ENCODE data around the gene PDCD1.
A peak's percentile ranks its signal among the peaks of the same experiment; 100 is the strongest.

PDCD1 gene

DNA sequence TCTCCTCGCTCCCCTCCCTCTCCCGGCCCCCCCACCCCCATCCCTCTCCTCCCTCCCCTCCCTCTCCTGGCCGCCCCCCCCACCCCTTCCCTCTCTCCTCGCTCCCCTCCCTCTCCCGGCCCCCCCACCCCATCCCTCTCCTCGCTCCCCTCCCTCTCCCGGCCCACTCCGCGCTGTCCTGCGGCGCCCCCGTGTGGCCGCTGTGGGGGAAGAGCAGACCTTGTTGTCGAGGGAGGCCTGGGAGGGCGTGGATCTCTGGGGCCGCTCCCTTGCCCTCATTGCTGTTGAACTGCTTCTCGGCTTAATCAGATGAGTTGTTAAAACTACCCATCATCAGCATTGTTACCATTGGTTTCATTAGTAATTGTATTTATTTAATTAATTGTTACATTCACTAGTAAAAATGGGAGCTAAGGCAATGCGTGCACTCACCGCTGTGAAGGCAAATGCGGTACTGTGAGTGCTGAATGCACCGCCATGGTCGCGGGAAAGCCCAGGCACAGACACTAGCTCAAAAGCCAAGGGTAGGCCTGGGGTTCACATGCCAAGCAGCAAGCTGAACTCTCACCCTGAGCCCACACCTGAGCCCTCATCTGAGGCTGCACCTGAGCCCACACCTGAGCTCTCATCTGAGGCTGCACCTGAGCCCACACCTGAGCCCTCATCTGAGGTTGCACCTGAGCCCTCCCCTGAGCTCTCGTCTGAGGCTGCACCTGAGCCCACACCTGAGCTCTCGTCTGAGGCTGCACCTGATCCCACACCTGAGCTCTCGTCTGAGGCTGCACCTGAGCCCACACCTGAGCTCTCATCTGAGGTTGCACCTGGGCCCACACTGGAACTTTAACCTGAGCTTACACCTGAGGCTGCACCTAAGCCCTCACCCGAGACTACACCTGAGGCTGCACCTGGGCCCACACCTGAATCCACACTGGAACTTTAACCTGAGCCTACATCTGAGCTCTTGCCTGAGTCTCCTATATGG lies 19.6 kb upstream of the PDCD1 start:
- POLR2A ChIA-PET = interaction anchor here (1.0 kb wide), 3 partner anchors 176 to 201 kb away, joined by 3 to 5 read pairs (median 4); partner anchors contain the start of genes DTYMK and ING5
- Histone ChIP-seq H3K4me1 (ENCODE audit: control insufficient read depth, insufficient read depth, low read length) (peaks cover 6% of the 10 kb centered on the region; the same call in 1 of the 2 replicates), H3K36me3 (ENCODE audit: control insufficient read depth in 2 of 2, insufficient read depth in 1 of 2, low read length in 2 of 2) (no peaks in the 10 kb centered on the region), H3K27ac (ENCODE audit: extremely low read depth, low read depth, low read length) (no peak overlapping the region), H3K4me3 (ENCODE audit: low read depth, low read length) (no peak overlapping the region), H3K9me3 (ENCODE audit: control insufficient read depth, insufficient read depth, low read depth, low read length) (no peaks in the 10 kb centered on the region)
- TF ChIP-seq, protein P1, sequence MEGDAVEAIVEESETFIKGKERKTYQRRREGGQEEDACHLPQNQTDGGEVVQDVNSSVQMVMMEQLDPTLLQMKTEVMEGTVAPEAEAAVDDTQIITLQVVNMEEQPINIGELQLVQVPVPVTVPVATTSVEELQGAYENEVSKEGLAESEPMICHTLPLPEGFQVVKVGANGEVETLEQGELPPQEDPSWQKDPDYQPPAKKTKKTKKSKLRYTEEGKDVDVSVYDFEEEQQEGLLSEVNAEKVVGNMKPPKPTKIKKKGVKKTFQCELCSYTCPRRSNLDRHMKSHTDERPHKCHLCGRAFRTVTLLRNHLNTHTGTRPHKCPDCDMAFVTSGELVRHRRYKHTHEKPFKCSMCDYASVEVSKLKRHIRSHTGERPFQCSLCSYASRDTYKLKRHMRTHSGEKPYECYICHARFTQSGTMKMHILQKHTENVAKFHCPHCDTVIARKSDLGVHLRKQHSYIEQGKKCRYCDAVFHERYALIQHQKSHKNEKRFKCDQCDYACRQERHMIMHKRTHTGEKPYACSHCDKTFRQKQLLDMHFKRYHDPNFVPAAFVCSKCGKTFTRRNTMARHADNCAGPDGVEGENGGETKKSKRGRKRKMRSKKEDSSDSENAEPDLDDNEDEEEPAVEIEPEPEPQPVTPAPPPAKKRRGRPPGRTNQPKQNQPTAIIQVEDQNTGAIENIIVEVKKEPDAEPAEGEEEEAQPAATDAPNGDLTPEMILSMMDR (tag by site-specific recombination; IDR thresholded peaks at IDR 0.05) = 0 out of 2 replicates have a peak, but pooled peaks have one; percentile 41
- no peak for TF ChIP-seq RBAK (tag by site-specific recombination; IDR thresholded peaks at IDR 0.05)
- 0 out of 2 replicates have a peak, but pooled peaks have one; percentile 53 for TF ChIP-seq ZEB2 (tag by site-specific recombination; IDR thresholded peaks at IDR 0.05)
- TF ChIP-seq KLF8 (tag by site-specific recombination; IDR thresholded peaks at IDR 0.05) = 0 out of 2 replicates have a peak, but pooled peaks have one; percentile 30
- peak; percentile 46 for TF ChIP-seq ZNF654 (tag by site-specific recombination; IDR thresholded peaks at IDR 0.05; ENCODE audit: low read depth)
- CTCF ChIA-PET = interaction anchor here (0.6 to 1.6 kb wide), 29 partner anchors 9 to 800 kb away, joined by 3 to 19 read pairs (median 4); partner anchors contain the start of genes DTYMK, ING5 and RTP5

GRCh38 chr2:241877197-241877685 lies 18.5 kb upstream of the PDCD1 start:
- POLR2A ChIA-PET = no interaction called here
- Histone ChIP-seq H3K27ac (ENCODE audit: extremely low read depth, low read depth, low read length) (no peak overlapping the region), H3K9me3 (ENCODE audit: control insufficient read depth, insufficient read depth, low read depth, low read length) (no peaks in the 10 kb centered on the region), H3K36me3 (ENCODE audit: control insufficient read depth in 2 of 2, insufficient read depth in 1 of 2, low read length in 2 of 2) (no peaks in the 10 kb centered on the region), H3K4me3 (ENCODE audit: low read depth, low read length) (no peak overlapping the region), H3K4me1 (ENCODE audit: control insufficient read depth, insufficient read depth, low read length) (peaks cover 3% of the 10 kb centered on the region; the same call in 1 of the 2 replicates)
- CTCF ChIA-PET = interaction anchor here (0.6 to 1.3 kb wide), 5 partner anchors 158 to 1024 kb away, joined by 3 to 5 read pairs (median 3); no protein-coding TSS in a partner anchor
- TF ChIP-seq ZNF792 (tag by site-specific recombination; IDR thresholded peaks at IDR 0.05) = no peak
- no peak for TF ChIP-seq ZNF16 (tag by site-specific recombination; IDR thresholded peaks at IDR 0.05; ENCODE audit: low read depth)
- TF ChIP-seq ZBTB17 (tag by site-specific recombination; IDR thresholded peaks at IDR 0.05) = no peak
- 0 out of 2 replicates have a peak, but pooled peaks have one; percentile 10 for TF ChIP-seq GLIS2 (tag by site-specific recombination; IDR thresholded peaks at IDR 0.05)

DNA sequence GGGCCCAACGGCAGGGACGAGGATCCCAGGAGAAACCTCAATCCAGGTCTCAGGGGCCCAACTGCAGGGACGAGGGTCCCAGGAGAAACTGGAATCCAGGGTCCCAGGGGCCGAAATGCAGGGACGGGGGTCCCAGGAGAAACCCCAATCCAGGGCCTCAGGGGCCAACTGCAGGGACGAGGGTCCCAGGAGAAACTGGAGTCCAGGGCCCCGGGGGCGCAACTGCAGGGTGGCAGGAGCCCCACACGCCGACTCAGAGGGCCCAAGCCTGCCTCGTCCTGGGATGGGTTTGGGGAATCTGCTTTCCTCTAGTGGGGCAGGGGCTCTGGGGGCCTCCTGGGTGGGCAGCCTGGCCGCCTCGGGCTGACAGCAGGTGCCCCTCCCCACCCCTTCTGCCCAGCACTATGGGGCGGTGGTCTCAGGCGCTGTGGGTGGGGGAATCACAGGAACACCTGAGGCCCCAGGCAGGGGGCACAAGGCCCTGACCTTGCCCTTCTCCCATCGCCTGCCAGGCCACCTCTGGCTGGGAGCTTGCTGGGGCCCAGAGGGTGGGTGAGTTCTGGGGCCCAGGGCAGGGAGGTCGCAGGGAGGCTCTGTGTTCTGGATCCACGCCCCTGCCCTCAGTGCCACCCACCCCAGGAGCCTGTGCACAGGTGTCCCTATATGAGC lies 18.0 kb upstream of the PDCD1 start:
- ChIA-PET CTCF (interaction anchor here (0.8 to 1.0 kb wide), 3 partner anchors 174 to 1023 kb away, joined by 3 to 4 read pairs (median 3); no protein-coding TSS in a partner anchor), POLR2A (no interaction called here)
- Histone ChIP-seq H3K36me3 (ENCODE audit: control insufficient read depth in 2 of 2, insufficient read depth in 1 of 2, low read length in 2 of 2) (no peaks in the 10 kb centered on the region), H3K9me3 (ENCODE audit: control insufficient read depth, insufficient read depth, low read depth, low read length) (no peaks in the 10 kb centered on the region), H3K4me3 (ENCODE audit: low read depth, low read length) (no peak overlapping the region), H3K27ac (ENCODE audit: extremely low read depth, low read depth, low read length) (no peak overlapping the region), H3K4me1 (ENCODE audit: control insufficient read depth, insufficient read depth, low read length) (no peaks in the 10 kb centered on the region)
- TF ChIP-seq ZNF394 (tag by site-specific recombination; IDR thresholded peaks at IDR 0.05; ENCODE audit: borderline replicate concordance) (no peak), ZIC2 (tag by site-specific recombination; IDR thresholded peaks at IDR 0.05) (no peak), ZNF645 (tag by site-specific recombination; IDR thresholded peaks at IDR 0.05) (no peak), ZNF391 (tag by site-specific recombination; IDR thresholded peaks at IDR 0.05; ENCODE audit: borderline replicate concordance, low read depth) (no peak), ZNF624 (tag by site-specific recombination; IDR thresholded peaks at IDR 0.05) (no peak), ZBTB1 (tag by site-specific recombination; IDR thresholded peaks at IDR 0.05) (no peak), ZSCAN16 (tag by site-specific recombination; IDR thresholded peaks at IDR 0.05) (no peak), ZNF660 (tag by site-specific recombination; IDR thresholded peaks at IDR 0.05) (no peak), ZXDB (tag by site-specific recombination; IDR thresholded peaks at IDR 0.05) (no peak), SP2 (tag by site-specific recombination; IDR thresholded peaks at IDR 0.05) (no peak)
- TF ChIP-seq, protein P2, sequence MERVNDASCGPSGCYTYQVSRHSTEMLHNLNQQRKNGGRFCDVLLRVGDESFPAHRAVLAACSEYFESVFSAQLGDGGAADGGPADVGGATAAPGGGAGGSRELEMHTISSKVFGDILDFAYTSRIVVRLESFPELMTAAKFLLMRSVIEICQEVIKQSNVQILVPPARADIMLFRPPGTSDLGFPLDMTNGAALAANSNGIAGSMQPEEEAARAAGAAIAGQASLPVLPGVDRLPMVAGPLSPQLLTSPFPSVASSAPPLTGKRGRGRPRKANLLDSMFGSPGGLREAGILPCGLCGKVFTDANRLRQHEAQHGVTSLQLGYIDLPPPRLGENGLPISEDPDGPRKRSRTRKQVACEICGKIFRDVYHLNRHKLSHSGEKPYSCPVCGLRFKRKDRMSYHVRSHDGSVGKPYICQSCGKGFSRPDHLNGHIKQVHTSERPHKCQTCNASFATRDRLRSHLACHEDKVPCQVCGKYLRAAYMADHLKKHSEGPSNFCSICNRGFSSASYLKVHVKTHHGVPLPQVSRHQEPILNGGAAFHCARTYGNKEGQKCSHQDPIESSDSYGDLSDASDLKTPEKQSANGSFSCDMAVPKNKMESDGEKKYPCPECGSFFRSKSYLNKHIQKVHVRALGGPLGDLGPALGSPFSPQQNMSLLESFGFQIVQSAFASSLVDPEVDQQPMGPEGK (tag by site-specific recombination; IDR thresholded peaks at IDR 0.05) = no peak

Measured in HEK293 (cell line).